Stomach smooth muscle (tissue), 2 donors: Measurements from ENCODE around the gene SPOP.

ENCODE experiments used
- H3K27ac ChIP-seq: one replicate; pipeline ENCODE4 v1.7.0; 2013; ENCODE audit warnings: mild to moderate bottlenecking, low read length, inconsistent platforms
- H3K27me3 ChIP-seq, 2 donors: one replicate each; pipeline ENCODE4 v1.7.0; 2013; ENCODE audit warnings: low read length in 2 of 2; ENCODE audit not compliant: insufficient read depth in 2 of 2, control insufficient read depth in 1 of 2
- H3K36me3 ChIP-seq, 2 donors: one replicate each; pipeline ENCODE4 v1.7.0; 2013; ENCODE audit warnings: low read length in 2 of 2; ENCODE audit not compliant: control insufficient read depth in 2 of 2, insufficient read depth in 2 of 2
- H3K4me1 ChIP-seq: one replicate; pipeline ENCODE4 v1.7.0; 2013; ENCODE audit warnings: low read length; ENCODE audit not compliant: control insufficient read depth, insufficient read depth
- H3K4me3 ChIP-seq, 2 donors: one replicate each; pipeline ENCODE4 v1.7.0; 2013; ENCODE audit warnings: low read length in 2 of 2
- H3K9ac ChIP-seq, 2 donors: one replicate each; pipeline ENCODE4 v1.7.0; 2013; ENCODE audit warnings: low read length in 2 of 2, mild to moderate bottlenecking in 1 of 2
- H3K9me3 ChIP-seq, 2 donors: one replicate each; pipeline ENCODE4 v1.7.0; 2013; ENCODE audit warnings: low read length in 2 of 2; ENCODE audit not compliant: control insufficient read depth in 2 of 2
- donor health status: healthy.
- donor health status: Pancreatic carcinoma.

SPOP gene

DNA sequence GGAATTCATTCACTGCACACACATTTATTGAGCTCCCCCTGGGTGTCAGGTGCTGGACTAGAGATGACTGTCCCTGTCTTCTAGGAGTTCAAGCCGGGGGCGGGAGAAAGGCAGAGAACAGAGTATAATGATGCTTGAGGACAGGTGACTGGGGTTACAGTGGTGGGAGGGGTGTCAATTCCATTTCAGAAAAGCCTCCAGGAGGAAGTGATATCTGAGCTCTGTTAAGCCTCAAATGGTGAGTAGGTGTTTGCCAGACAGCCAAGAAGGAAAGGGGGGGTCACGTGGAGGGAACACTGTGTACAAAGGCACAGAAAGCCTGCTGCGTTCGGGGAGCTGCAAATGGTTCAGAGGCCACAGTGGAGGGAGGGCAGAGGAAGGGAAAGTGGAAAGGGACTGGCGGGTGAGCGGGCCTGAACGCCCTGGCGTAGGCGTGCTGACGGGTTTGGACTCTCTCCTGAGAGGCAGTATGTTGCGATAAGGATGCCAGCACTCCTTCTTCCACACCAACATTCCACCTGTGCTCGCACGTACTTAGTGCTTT, 111.9 kb downstream of the SPOP start:
- Histone ChIP-seq H3K27ac (peak overlapping the region; percentile 97), H3K9ac (peak overlapping the region; percentile 59 to 79), H3K36me3 (no peaks in the 10 kb centered on the region), H3K9me3 (no peaks in the 10 kb centered on the region), H3K27me3 (no peaks in the 10 kb centered on the region), H3K4me3 (no peak overlapping the region), H3K4me1 (peaks cover 44% of the 10 kb centered on the region)

DNA sequence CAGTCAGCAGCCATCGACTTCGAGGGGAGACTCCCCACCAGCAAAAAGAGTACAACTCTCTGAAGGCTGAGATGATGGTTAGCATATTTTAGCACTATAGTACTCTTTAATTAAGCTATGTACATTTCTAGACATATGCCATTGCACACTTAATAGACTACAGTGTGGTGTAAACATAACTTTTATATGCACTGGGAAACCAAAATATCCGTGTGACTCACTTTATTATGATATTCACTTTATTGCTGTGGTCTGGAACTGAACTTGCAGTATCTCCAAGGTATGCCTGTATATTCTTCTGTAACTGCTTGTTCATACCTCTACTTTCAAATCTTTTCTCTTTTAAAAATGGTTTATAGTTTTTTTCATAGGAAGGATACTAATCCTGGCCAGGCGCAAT, 113.3 kb downstream of the SPOP start:
- Histone ChIP-seq H3K27me3 (no peaks in the 10 kb centered on the region), H3K4me1 (peaks cover 32% of the 10 kb centered on the region), H3K27ac (no peak overlapping the region), H3K9me3 (no peaks in the 10 kb centered on the region), H3K4me3 (no peak overlapping the region), H3K36me3 (no peaks in the 10 kb centered on the region), H3K9ac (no peak overlapping the region)

DNA sequence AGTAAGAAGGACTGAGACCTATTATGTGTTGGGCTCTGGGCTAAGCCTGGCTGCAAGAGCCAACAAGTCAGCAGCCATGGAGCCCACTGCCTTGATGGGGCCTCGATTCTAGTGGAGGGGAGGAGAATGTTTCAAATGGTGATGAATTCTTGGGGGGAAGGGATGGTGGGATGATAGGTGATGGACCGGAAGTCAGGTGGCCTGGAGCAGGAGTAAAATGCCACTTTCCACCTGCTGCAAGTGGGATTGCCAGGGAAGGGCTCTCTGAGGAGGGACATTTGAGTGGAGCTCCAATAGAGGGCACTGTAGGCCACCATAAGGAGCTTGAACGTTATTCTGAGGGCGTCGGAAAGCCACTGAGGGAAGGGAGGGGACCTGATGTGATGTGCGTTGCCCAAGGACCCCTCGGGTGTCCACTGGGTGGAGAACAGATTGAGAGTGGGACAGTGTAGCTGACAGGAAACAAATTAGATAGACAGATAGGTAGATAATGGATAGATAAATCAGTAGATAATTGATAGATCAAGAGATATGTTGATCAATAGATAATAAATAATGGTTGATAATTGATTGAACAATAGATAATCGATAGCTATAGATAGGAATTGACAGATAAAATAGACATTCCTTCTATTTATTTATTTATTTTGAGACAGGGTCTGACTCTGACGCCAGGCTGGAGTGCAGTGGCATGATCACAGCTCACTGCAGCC, 120.4 kb downstream of the SPOP start:
- Histone ChIP-seq H3K4me3 (no peak overlapping the region), H3K9ac (peak overlapping the region in 1 of 2 donors; percentile 21), H3K9me3 (no peaks in the 10 kb centered on the region), H3K27me3 (no peaks in the 10 kb centered on the region), H3K36me3 (no peaks in the 10 kb centered on the region), H3K27ac (no peak overlapping the region), H3K4me1 (peaks cover 7% of the 10 kb centered on the region)

DNA sequence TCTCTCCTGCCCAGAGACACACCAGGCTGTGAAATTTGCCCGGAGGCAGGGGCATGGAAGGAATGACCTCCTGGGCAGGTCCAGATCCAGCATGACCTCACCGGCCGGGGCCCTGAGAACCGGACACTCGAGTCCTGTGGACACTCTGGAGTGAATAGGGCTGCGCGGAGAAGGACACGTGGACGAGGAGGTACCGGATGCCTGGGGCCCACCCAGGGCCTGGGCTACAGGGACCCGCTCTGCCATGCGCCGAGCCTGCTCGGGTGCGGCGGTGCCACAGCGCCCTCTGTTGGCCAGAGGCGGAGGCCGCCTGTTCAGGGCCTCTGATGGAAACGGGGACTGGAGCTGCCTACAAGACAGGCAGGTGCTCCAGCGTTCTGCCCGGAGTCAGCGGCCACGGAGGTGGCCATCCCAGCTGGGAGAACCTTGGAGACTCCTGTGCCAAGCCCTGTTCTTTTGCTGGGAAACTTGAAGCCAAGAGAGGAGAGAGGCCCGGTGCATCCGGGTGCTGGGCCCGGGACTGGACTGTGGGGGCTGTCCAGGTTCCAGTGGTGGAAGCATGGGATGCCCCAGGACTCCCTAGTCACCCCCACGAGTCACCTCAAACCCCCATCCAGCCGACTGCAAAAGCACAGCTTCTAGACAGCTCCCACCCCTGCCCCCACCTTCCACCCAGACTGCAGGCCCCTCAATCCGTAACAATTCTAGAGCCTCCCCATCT, 121.5 kb downstream of the SPOP start:
- Histone ChIP-seq H3K9me3 (no peaks in the 10 kb centered on the region), H3K27me3 (no peaks in the 10 kb centered on the region), H3K36me3 (no peaks in the 10 kb centered on the region), H3K4me1 (peaks cover 7% of the 10 kb centered on the region), H3K27ac (no peak overlapping the region), H3K4me3 (peak overlapping the region in 1 of 2 donors; percentile 35), H3K9ac (peak overlapping the region; percentile 21 to 30)

DNA sequence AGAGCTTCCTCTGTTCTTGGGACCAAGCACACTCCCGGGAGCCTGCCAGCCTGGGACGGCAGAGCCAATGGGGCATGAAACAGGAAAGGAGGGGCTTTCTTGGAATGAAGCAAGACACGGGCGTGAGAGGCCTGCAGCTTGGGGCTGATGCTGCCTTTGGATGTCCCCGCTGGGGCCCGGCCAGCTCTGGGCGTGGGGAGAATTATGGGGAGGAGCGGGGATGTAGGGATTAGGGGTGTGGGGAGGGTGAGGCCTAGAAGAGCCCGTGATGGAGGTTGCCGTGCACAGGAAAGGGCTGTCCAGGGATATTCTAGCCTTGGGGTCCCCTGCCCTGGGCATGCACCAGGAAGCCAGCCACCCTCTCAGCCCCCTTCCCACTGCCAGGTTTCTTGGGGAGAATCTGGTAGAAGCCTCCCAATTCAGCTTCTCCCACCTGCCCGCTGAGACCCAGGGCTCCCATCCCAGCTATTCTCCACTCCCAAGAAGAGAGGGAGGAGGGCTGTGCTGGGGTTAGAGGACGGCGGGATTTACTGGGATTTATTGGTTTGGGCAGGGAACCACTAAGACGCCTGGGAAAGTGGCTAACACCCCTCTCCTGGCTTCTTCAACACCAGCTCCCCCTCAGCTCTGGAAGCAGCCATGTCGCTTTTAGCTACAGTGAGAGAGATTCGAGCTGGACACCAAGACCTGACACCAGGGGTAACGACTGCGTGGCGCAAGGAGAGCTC, 122.2 kb downstream of the SPOP start:
- Histone ChIP-seq H3K9ac (peak overlapping the region; percentile 21 to 30), H3K9me3 (no peaks in the 10 kb centered on the region), H3K27me3 (no peaks in the 10 kb centered on the region), H3K27ac (no peak overlapping the region), H3K4me1 (peaks cover 7% of the 10 kb centered on the region), H3K4me3 (peak overlapping the region in 1 of 2 donors; percentile 35), H3K36me3 (no peaks in the 10 kb centered on the region)

GRCh38 chr17:49554694-49555494, 123.0 kb downstream of the SPOP start:
- H3K9ac ChIP-seq = no peak overlapping the region
- H3K27ac ChIP-seq = no peak overlapping the region
- H3K9me3 ChIP-seq = no peaks in the 10 kb centered on the region
- H3K4me3 ChIP-seq = no peak overlapping the region
- H3K4me1 ChIP-seq = peaks cover 7% of the 10 kb centered on the region
- H3K27me3 ChIP-seq = no peaks in the 10 kb centered on the region
- no peaks in the 10 kb centered on the region for H3K36me3 ChIP-seq

DNA sequence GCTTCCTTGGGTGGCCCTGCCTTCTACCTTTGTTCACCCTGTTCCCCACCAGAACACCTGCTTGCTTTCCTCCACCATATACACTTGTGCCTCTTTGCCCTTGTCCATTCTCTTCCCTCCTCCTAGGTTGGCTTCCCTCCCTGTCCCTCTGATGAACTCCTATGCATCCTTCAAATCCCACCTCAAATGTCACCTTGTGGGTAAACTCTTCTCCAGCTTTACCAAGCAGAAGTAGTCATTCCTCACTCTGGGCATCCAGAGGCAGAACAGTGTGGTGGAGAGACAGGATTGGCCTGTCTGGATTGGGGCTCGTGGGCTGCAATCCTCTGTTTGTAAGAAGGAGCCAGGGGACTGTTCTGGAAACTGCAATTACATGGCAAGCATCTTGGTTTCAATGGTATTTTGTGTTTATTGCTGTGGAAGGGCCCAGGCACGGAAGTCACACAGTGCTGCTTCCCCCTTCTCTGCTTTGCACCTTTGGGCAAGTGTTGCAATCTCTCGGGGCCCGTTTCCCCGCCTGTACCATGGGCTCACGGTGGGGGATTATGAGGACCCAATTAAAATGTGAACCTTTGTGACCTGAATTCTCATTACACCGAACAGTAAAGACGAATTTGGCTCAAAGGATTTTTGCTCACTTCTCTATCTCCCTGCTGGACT, 124.1 kb downstream of the SPOP start:
- Histone ChIP-seq H3K27me3 (peaks cover 0 to under 1% of the 10 kb centered on the region in 2 donors), H3K4me3 (no peak overlapping the region), H3K9me3 (no peaks in the 10 kb centered on the region), H3K27ac (no peak overlapping the region), H3K36me3 (no peaks in the 10 kb centered on the region), H3K4me1 (peaks cover 7% of the 10 kb centered on the region), H3K9ac (no peak overlapping the region)

- Histone ChIP-seq H3K4me3 (no peak overlapping the region), H3K36me3 (no peaks in the 10 kb centered on the region), H3K9me3 (no peaks in the 10 kb centered on the region), H3K9ac (no peak overlapping the region), H3K27ac (no peak overlapping the region), H3K27me3 (peaks cover 0 to 3% of the 10 kb centered on the region in 2 donors), H3K4me1 (peaks cover 6% of the 10 kb centered on the region)
Observed at GRCh38 chr17:49552070-49552751, 125.7 kb downstream of the SPOP start.

DNA sequence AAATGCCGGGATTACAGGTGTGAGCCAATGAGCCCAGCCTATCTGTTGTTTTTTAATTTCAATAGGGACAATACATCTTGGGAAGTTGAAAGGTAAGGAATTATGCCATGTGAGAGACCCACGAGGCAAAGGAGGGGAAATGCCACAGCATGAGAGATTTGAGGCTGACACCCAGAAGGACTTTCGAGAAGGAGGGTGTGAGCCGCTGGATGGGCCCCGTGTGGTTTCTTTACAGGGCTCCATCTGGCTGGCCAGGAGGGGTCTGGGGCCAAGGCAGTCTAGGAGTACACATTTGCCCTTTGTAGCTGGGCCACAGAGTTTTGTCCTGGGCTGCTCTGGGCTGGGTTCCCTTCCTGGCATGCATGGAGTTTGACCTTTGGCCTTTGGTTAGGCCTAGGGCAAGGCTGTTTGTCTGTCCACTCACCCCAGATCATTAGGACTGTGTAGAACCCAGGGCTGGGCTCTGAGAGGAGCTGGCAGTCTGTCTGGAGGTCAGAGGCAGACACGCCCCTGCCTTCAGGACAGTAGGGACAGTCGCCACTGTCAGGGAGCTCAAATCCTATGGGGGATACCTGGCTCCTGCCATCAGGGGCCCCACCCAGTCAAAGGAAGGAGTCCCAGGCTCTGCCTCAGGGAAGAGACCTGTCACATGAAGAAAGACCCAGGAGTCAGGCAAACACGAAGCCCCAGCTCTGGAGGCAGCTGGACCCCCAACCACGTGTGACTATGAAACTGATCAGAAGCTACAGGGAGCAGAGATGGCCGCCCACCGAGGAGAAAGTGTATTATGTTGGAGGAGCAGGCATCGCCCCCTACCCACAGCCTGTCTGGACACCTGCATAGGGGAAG, 126.5 kb downstream of the SPOP start:
- peaks cover 5% of the 10 kb centered on the region for H3K4me1 ChIP-seq
- H3K9ac ChIP-seq = no peak overlapping the region

More for the DNA sequence above, 126.5 kb downstream of the SPOP start:
- Histone ChIP-seq H3K36me3 (no peaks in the 10 kb centered on the region), H3K4me3 (no peak overlapping the region), H3K9me3 (no peaks in the 10 kb centered on the region), H3K27ac (no peak overlapping the region), H3K27me3 (peaks cover 0 to 3% of the 10 kb centered on the region in 2 donors)
